OCI-LY7 (cell line): ENCODE results near the gene PCDHGA6. TPM values are rescaled to one million over a fixed set of nuclear protein-coding genes. Genes with fewer than 3 reads are reported as not detected.
"Not testable (repeated sequence)": the region's sequence is repeated elsewhere in the genome, so short reads cannot be mapped to it uniquely, and the experiment has no call there.

Experiments used
- BruUV-seq: library from RNA; stranded (reverse); fragments of 400-500 nt; replicated peaks from 2 replicates; lab custom pipeline; 2021; lab: Mats Ljungman, UMichigan
- CTCF ChIA-PET: fragments of 300-600 bp; sonication (Branson Sonifier 250); formaldehyde crosslinking; loops from one replicate; lab custom pipeline; 2022; ENCODE audit warnings: antibody characterized with exemption; ENCODE audit not compliant: unreplicated experiment; lab: Charles Lee
- POLR2A ChIA-PET: fragments of 300-600 bp; sonication (Branson Sonifier 250); formaldehyde crosslinking; loops from one replicate; lab custom pipeline; 2022; ENCODE audit warnings: antibody characterized with exemption; lab: Charles Lee
- DNase-seq: peaks from one replicate; pipeline ENCODE4 v3.0.0-alpha.2; 2015; ENCODE audit warnings: low spot score
- H2AFZ ChIP-seq: fragments of 200-600 bp; sonication (generic), shearing (Covaris generic); 2 replicates; pipeline ENCODE4 v1.6.1; 2014; ENCODE audit warnings: mild to moderate bottlenecking, antibody characterized with exemption, low read length, moderate library complexity
- H3K27ac ChIP-seq: fragments of 200-600 bp; sonication (generic); 2 replicates; pipeline ENCODE4 v1.5.1; 2014; ENCODE audit warnings: mixed run types, low read depth, mild to moderate bottlenecking, moderate library complexity, low read length, inconsistent platforms; ENCODE audit not compliant: poor library complexity, severe bottlenecking
- H3K36me3 ChIP-seq: fragments of 200-600 bp; sonication (generic); 2 replicates; pipeline ENCODE4 v1.6.1; 2014; ENCODE audit warnings: mild to moderate bottlenecking, antibody characterized with exemption, low read length, moderate library complexity, mixed read lengths; ENCODE audit not compliant: insufficient read depth
- H3K4me1 ChIP-seq: fragments of 200-600 bp; sonication (generic); 2 replicates; pipeline ENCODE4 v1.5.1; 2014; ENCODE audit warnings: mild to moderate bottlenecking, low read length; ENCODE audit not compliant: insufficient read depth, poor library complexity, severe bottlenecking
- H3K4me2 ChIP-seq: fragments of 200-600 bp; sonication (generic); 2 replicates; pipeline ENCODE4 v1.6.1; 2014; ENCODE audit warnings: mild to moderate bottlenecking, low read length
- H3K4me3 ChIP-seq: fragments of 200-600 bp; sonication (generic); 2 replicates; pipeline ENCODE4 v1.5.1; 2014; ENCODE audit warnings: mild to moderate bottlenecking, low read depth, low read length; ENCODE audit not compliant: poor library complexity, severe bottlenecking
- H3K79me2 ChIP-seq: fragments of 200-600 bp; sonication (generic); 2 replicates; pipeline ENCODE4 v1.6.1; 2016; ENCODE audit warnings: low read depth, mild to moderate bottlenecking, low read length, moderate library complexity, mixed read lengths; ENCODE audit not compliant: insufficient read depth
- H3K9me2 ChIP-seq: fragments of 200-600 bp; sonication (generic); 2 replicates; pipeline ENCODE4 v1.6.1; 2016; ENCODE audit warnings: mild to moderate bottlenecking, low read length, mixed read lengths; ENCODE audit not compliant: insufficient read depth
- H3K9me3 ChIP-seq: fragments of 200-600 bp; sonication (generic); 2 replicates; pipeline ENCODE4 v1.6.1; 2014; ENCODE audit warnings: mild to moderate bottlenecking, mixed run types, low read length, mixed read lengths
- H4K20me1 ChIP-seq: fragments of 200-600 bp; sonication (generic); 2 replicates; pipeline ENCODE4 v1.6.1; 2014; ENCODE audit warnings: mild to moderate bottlenecking, antibody characterized with exemption, low read length, moderate library complexity, mixed read lengths; ENCODE audit not compliant: insufficient read depth
- CTCF ChIP-seq: fragments of 200-600 bp; sonication (generic); conservative IDR thresholded peaks from 2 replicates; pipeline ENCODE4 v1.5.1; 2014; ENCODE audit warnings: mild to moderate bottlenecking, antibody characterized with exemption, low read length, moderate library complexity, mixed read lengths
- EZH2phosphoT487 ChIP-seq: fragments of 200-600 bp; sonication (generic); IDR thresholded peaks from 2 replicates; pipeline ENCODE4 v1.6.1; 2018; ENCODE audit warnings: low read depth, borderline replicate concordance, mild to moderate bottlenecking, mixed run types, antibody characterized with exemption, low read length, moderate library complexity, mixed read lengths
- intact Hi-C: fragments of 100-400 bp; cut with micrococcal nuclease; formaldehyde crosslinking; loops from one replicate; pipeline ENCODE4 v1.10.0; 2022; ENCODE audit not compliant: unreplicated experiment
- total RNA-seq, 2 experiments: library from RNA; depleted of rRNA in 1 of 2; stranded (reverse); fragments of >200 nt in 1 of 2; shearing (Covaris generic) in 1 of 2; gene quantifications; 2 replicates each; pipeline ENCODE4 v1.2.3, GENCODE V29; 2014 to 2022

Gene PCDHGA6
- total RNA-seq, 2 experiments from 2014 or later, result 5.5 to 6.3 TPM

GRCh38 chr5:141392429-141393198 is 18.9 kb downstream of the PCDHGA6 start, which contains the start of gene PCDHGA8:
PCDHGA8 (plus strand) TSS chr5:141392633; CDS start chr5:141392814, 181 bp downstream.
- peak within 1 kb of the TSS; percentile 25 for H3K4me3 ChIP-seq
- no peaks in the 10 kb centered on the region for H3K9me2 ChIP-seq
- no TSS peak for BruUV-seq
- no peak within 1 kb of the TSS for H2AFZ ChIP-seq
- TF ChIP-seq EZH2phosphoT487, result no peak
- peak; percentile 84 for TF ChIP-seq CTCF
- H3K4me1 ChIP-seq, result peaks cover 7% of the 10 kb centered on the region
- peaks cover 8% of the 10 kb centered on the region; the same call in 1 of the 2 replicates for H3K79me2 ChIP-seq
- no peaks in the 10 kb centered on the region for H4K20me1 ChIP-seq
- H3K36me3 ChIP-seq, result no peaks in the 10 kb centered on the region
- peak; percentile 41 for DNase-seq
- H3K4me2 ChIP-seq, result peak within 1 kb of the TSS; percentile 40
- H3K9me3 ChIP-seq, result no peaks in the 10 kb centered on the region
- H3K27ac ChIP-seq, result no peak within 1 kb of the TSS
- ChIA-PET POLR2A (interaction anchor here (1.4 kb wide), 1 partner anchor 12 kb away, joined by 3 read pairs; no protein-coding TSS in a partner anchor), CTCF (no interaction called here)
- intact Hi-C loops, result no loop called here

GRCh38 chr5:141393267-141393666 is 19.6 kb downstream of the PCDHGA6 start:
- H3K4me2 ChIP-seq, result no peak overlapping the region
- intact Hi-C loops, result no loop called here
- peaks cover 7% of the 10 kb centered on the region for H3K4me1 ChIP-seq
- no peaks in the 10 kb centered on the region for H3K9me3 ChIP-seq
- no peaks in the 10 kb centered on the region for H3K9me2 ChIP-seq
- no peak overlapping the region for H3K4me3 ChIP-seq
- no peak overlapping the region for H3K27ac ChIP-seq
- no peaks in the 10 kb centered on the region for H4K20me1 ChIP-seq
- ChIA-PET CTCF (no interaction called here), POLR2A (no interaction called here)
- no peak overlapping the region for H2AFZ ChIP-seq
- BruUV-seq, result no TSS peak
- no peak for TF ChIP-seq EZH2phosphoT487
- TF ChIP-seq CTCF, result no peak
- peaks cover 8% of the 10 kb centered on the region; the same call in 1 of the 2 replicates for H3K79me2 ChIP-seq
- no peak for DNase-seq
- H3K36me3 ChIP-seq, result no peaks in the 10 kb centered on the region

- CTCF ChIA-PET, H3K36me3 ChIP-seq, intact Hi-C loops, H3K79me2 ChIP-seq, H2AFZ ChIP-seq, H4K20me1 ChIP-seq, H3K9me3 ChIP-seq, H3K9me2 ChIP-seq, BruUV-seq, POLR2A ChIA-PET, H3K4me3 ChIP-seq, H3K4me2 ChIP-seq, DNase-seq, H3K27ac ChIP-seq, H3K4me1 ChIP-seq: not testable (repeated sequence)
These were observed 20.9 kb downstream of the PCDHGA6 start for GRCh38 chr5:141394401-141395187.
